Breast epithelium (tissue), 4 donors: ENCODE results near the gene RYR1. TPM values are rescaled to one million over a fixed set of nuclear protein-coding genes. Genes with fewer than 3 reads are reported as not detected.
"Not testable (repeated sequence)": the region's sequence is repeated elsewhere in the genome, so short reads cannot be mapped to it uniquely, and the experiment has no call there.

ENCODE experiments used
- DNase-seq, 2 donors: peaks; one replicate each; pipeline ENCODE4 v3.0.0-alpha.2; 2019; ENCODE audit warnings: low spot score in 2 of 2
- H3K27ac ChIP-seq, 2 donors: fragments of 200-600 bp; sonication (generic) in 1 of 2; one replicate each; pipeline ENCODE4 v1.5.1; 2016 to 2019; ENCODE audit warnings: mild to moderate bottlenecking in 1 of 2
- H3K27me3 ChIP-seq, 2 donors: fragments of 200-600 bp; sonication (generic) in 1 of 2; one replicate each; pipeline versions ENCODE4 v1.5.1 to v1.6.0; 2017 to 2019; ENCODE audit warnings: control low read depth in 1 of 2, mild to moderate bottlenecking in 1 of 2
- H3K36me3 ChIP-seq: fragments of 200-600 bp; one replicate; pipeline ENCODE4 v1.5.1; 2019
- H3K4me1 ChIP-seq, 2 donors: fragments of 200-600 bp; sonication (generic); one replicate each; pipeline ENCODE4 v1.5.1; 2016 to 2019; ENCODE audit warnings: control low read depth in 1 of 2
- H3K4me3 ChIP-seq, 3 donors: fragments of 200-600 bp; sonication (generic); 1 replicate in 2 of 3; 2 replicates in 1 of 3; pipeline ENCODE4 v1.5.1; 2016 to 2019; ENCODE audit warnings: mild to moderate bottlenecking in 3 of 3, moderate library complexity in 2 of 3
- H3K9me3 ChIP-seq, 2 donors: fragments of 200-600 bp; sonication (generic) in 1 of 2; one replicate each; pipeline ENCODE4 v1.5.1; 2016 to 2019; ENCODE audit warnings: control low read depth in 1 of 2
- POLR2A ChIP-seq: fragments of 450-650 bp; IDR thresholded peaks from one replicate; pipeline ENCODE4 v1.6.1; 2016; ENCODE audit warnings: antibody characterized with exemption, mild to moderate bottlenecking, moderate library complexity
- POLR2AphosphoS5 ChIP-seq, 3 donors: sonication (generic); formaldehyde crosslinking; IDR thresholded peaks; one replicate each; pipeline ENCODE4 v1.6.1; 2017; ENCODE audit warnings: antibody characterized with exemption in 3 of 3
- intact Hi-C: fragments of 100-400 bp; cut with DNase I; formaldehyde crosslinking; loops from one replicate; pipeline ENCODE4 v1.15.1; 2023; ENCODE audit warnings: low total_unique reads
- total RNA-seq, 3 donors: library from RNA; depleted of rRNA; stranded (reverse); fragments of >200 nt; gene quantifications; one replicate each; pipeline ENCODE4 v1.1.0, GENCODE V29; 2016
- TF ChIP-seq, protein P1 (sequence below), 3 donors: fragments of 450-650 bp; IDR thresholded peaks; one replicate each; pipeline ENCODE4 v1.5.1; 2016 to 2017; ENCODE audit warnings: antibody characterized with exemption in 3 of 3, mild to moderate bottlenecking in 3 of 3, moderate library complexity in 3 of 3

RYR1 gene
- total RNA-seq, 3 donors from 2014 or later = 1.3 to 6.7 (median 3.5) TPM

DNA sequence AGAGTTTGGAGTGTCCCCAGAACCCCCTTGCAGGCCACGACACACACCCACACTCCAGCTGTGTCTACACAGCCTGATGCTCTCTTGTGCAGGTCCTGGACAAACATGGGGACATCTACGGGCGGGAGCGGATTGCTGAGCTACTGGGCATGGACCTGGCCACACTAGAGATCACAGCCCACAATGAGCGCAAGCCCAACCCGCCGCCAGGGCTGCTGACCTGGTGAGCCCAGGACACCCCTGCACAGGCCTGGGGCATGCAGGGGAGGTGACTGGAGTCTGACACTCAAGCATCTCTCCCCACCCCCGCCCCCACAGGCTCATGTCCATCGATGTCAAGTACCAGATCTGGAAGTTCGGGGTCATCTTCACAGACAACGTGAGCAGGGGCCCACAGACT is 144.3 kb downstream of the RYR1 start:
- intact Hi-C loops = no loop called here
- H3K9me3 ChIP-seq = no peaks in the 10 kb centered on the region

DNA sequence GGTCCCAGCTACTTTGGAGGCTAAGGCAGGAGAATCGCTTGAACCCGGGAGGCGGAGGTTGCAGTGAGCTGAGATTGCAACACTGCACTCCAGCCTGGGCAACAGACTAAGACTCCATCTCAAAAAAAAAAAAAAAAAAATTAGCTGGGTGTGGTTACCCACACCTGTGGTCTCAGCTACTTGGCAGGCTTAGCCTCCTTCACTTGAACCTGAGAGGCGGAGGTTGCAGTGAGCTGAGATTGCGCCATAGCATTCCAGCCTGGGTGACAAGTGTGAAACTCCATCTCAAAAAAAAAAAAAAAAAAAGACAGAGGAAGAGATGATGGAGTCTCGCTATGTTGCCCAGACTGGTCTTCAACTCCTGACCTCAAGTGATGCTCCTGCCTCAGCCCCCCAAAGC is 145.8 kb downstream of the RYR1 start:
- H3K4me1 ChIP-seq, DNase-seq, H3K27ac ChIP-seq, H3K9me3 ChIP-seq, intact Hi-C loops, H3K27me3 ChIP-seq, H3K36me3 ChIP-seq, H3K4me3 ChIP-seq: not testable (repeated sequence)

More for the DNA sequence above, 144.3 kb downstream of the RYR1 start:
- no peaks in the 10 kb centered on the region for H3K4me1 ChIP-seq
- H3K27me3 ChIP-seq = no peaks in the 10 kb centered on the region
- DNase-seq = no peak
- H3K27ac ChIP-seq = no peak overlapping the region
- no peak for TF ChIP-seq POLR2AphosphoS5 (IDR thresholded peaks at IDR 0.05)
- no peak for TF ChIP-seq POLR2A
- TF ChIP-seq, protein P1, sequence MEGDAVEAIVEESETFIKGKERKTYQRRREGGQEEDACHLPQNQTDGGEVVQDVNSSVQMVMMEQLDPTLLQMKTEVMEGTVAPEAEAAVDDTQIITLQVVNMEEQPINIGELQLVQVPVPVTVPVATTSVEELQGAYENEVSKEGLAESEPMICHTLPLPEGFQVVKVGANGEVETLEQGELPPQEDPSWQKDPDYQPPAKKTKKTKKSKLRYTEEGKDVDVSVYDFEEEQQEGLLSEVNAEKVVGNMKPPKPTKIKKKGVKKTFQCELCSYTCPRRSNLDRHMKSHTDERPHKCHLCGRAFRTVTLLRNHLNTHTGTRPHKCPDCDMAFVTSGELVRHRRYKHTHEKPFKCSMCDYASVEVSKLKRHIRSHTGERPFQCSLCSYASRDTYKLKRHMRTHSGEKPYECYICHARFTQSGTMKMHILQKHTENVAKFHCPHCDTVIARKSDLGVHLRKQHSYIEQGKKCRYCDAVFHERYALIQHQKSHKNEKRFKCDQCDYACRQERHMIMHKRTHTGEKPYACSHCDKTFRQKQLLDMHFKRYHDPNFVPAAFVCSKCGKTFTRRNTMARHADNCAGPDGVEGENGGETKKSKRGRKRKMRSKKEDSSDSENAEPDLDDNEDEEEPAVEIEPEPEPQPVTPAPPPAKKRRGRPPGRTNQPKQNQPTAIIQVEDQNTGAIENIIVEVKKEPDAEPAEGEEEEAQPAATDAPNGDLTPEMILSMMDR (IDR thresholded peaks at IDR 0.05) = no peak
- no peak overlapping the region for H3K4me3 ChIP-seq
- H3K36me3 ChIP-seq = no peaks in the 10 kb centered on the region

DNA sequence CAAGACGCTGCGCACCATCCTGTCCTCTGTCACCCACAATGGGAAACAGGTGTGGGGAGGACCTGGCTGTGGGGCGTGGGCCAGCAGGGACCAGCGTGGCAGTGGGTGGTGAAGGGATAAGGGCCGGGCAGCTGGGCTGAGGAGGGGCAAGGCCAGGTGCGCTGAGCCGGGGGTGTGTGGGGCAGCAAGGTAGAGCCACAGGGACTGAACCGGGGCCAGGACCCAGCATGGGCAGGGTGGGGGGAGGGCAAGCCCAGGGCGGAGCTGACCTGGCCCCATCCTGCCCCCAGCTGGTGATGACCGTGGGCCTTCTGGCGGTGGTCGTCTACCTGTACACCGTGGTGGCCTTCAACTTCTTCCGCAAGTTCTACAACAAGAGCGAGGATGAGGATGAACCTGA is 146.6 kb downstream of the RYR1 start:
- Histone ChIP-seq H3K36me3 (no peaks in the 10 kb centered on the region), H3K4me1 (no peaks in the 10 kb centered on the region), H3K4me3 (no peak overlapping the region), H3K27ac (no peak overlapping the region), H3K9me3 (no peaks in the 10 kb centered on the region), H3K27me3 (no peaks in the 10 kb centered on the region)
- TF ChIP-seq, protein P1 (IDR thresholded peaks at IDR 0.05) = no peak
- TF ChIP-seq POLR2AphosphoS5 (IDR thresholded peaks at IDR 0.05) (no peak), POLR2A (no peak)
- DNase-seq = no peak
- intact Hi-C loops = no loop called here

DNA sequence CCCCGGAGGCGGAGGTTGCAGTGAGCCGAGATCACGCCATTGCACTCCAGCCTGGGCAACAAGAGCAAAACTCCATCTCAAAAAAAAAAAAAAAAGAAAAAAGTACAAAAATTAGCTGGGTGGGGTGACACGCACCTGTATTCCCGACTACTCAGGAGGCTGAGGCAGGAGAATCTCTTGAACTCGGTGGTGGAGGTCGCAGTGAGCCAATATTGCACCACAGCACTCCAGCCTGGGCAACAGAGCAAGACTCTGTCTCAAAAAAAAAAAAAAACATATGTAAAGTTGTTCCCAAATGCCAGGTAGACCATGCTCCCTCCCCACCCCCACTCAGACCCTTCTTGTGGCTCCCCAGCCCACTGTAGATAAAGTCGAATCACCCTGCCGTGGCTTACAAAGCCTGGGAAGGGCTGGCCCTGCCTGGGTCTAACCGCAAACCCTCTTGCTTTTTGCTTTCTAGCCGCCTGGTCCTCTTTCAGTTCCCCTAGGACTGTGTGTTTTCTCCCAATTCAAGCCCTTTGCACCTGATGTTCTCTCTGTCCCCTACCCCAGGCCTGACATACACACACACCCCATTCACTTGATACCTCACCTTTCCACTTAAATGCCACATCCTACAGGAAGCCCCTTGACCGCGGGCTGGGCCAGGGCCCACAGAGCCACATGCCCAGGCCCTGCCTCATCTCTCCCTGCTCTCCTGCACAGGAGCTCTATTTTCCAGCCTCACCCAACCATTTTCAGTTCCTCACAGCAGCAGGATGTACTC is 149.9 kb downstream of the RYR1 start:
- no peak for DNase-seq
- intact Hi-C loops = no loop called here
- no peaks in the 10 kb centered on the region for H3K36me3 ChIP-seq
- H3K27ac ChIP-seq = no peak overlapping the region
- H3K4me3 ChIP-seq = no peak overlapping the region
- H3K9me3 ChIP-seq = no peaks in the 10 kb centered on the region
- TF ChIP-seq POLR2A (no peak), POLR2AphosphoS5 (IDR thresholded peaks at IDR 0.05) (no peak)
- TF ChIP-seq, protein P1 (IDR thresholded peaks at IDR 0.05) = no peak
- H3K4me1 ChIP-seq = no peaks in the 10 kb centered on the region
- H3K27me3 ChIP-seq = no peaks in the 10 kb centered on the region

DNA sequence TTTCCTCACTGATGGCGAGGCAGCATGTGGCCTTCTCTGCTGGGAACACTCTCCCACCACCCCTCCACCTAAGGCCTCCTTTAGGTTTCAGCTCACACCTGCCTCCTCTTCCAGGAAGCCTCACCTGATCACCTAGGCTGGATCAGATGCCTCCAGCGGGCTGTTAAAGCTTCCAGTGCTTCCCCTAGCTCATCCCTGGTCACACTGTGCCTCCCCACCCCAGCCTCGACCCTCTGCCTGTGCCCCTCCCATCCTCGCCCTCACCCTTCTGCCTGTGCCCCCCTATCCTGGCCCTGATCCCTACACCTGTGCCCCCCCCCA is 150.5 kb downstream of the RYR1 start:
- Histone ChIP-seq H3K27ac (no peak overlapping the region), H3K9me3 (no peaks in the 10 kb centered on the region), H3K36me3 (no peaks in the 10 kb centered on the region), H3K4me3 (no peak overlapping the region), H3K4me1 (no peaks in the 10 kb centered on the region), H3K27me3 (no peaks in the 10 kb centered on the region)
- no peak for TF ChIP-seq POLR2AphosphoS5 (IDR thresholded peaks at IDR 0.05)
- TF ChIP-seq POLR2A = no peak
- TF ChIP-seq, protein P1 (IDR thresholded peaks at IDR 0.05) = no peak
- intact Hi-C loops = no loop called here
- DNase-seq = no peak
